HepG2 (cell line): ENCODE data around the gene MOB4. TPM values are rescaled to one million over a fixed set of nuclear protein-coding genes. Genes with fewer than 3 reads are reported as not detected.

ENCODE experiments used
- ATF7 ChIP-seq, 2 experiments: fragments of 450-650 bp in 1 of 2; sonication (generic) in 1 of 2; formaldehyde crosslinking in 1 of 2; IDR thresholded peaks; 2 replicates each; pipeline versions ENCODE4 v1.4.0 to v1.6.1; 2016 to 2020; ENCODE audit warnings: antibody characterized with exemption in 1 of 2, mild to moderate bottlenecking in 1 of 2, missing genetic modification reagents in 1 of 2
- NFKB2 ChIP-seq: sonication (generic); formaldehyde crosslinking; IDR thresholded peaks from 2 replicates; pipeline ENCODE4 v1.4.0; 2020; ENCODE audit warnings: missing genetic modification reagents, borderline replicate concordance
- NFRKB ChIP-seq: fragments of 450-650 bp; IDR thresholded peaks from 2 replicates; pipeline ENCODE4 v1.6.1; 2017
- RNF219 ChIP-seq: sonication (generic); formaldehyde crosslinking; IDR thresholded peaks from 2 replicates; pipeline ENCODE4 v1.5.0; 2020; ENCODE audit warnings: mild to moderate bottlenecking, missing genetic modification reagents
- ZNF136 ChIP-seq: sonication (generic); formaldehyde crosslinking; IDR thresholded peaks from 2 replicates; pipeline ENCODE4 v1.8.1; 2022; ENCODE audit warnings: low read depth, mild to moderate bottlenecking, moderate library complexity, missing genetic modification reagents
- ZNF260 ChIP-seq: sonication (generic); formaldehyde crosslinking; IDR thresholded peaks from 2 replicates; pipeline ENCODE4 v1.4.0; 2020; ENCODE audit warnings: missing genetic modification reagents, low read depth, mild to moderate bottlenecking, borderline replicate concordance
- ZNF280D ChIP-seq: sonication (generic); formaldehyde crosslinking; IDR thresholded peaks from 2 replicates; pipeline ENCODE4 v1.5.1; 2020; ENCODE audit warnings: mild to moderate bottlenecking, missing genetic modification reagents
- ZNF292 ChIP-seq: sonication (generic); formaldehyde crosslinking; IDR thresholded peaks from 2 replicates; pipeline ENCODE4 v1.8.1; 2022; ENCODE audit warnings: mild to moderate bottlenecking, low read depth, missing genetic modification reagents, borderline replicate concordance
- ZNF775 ChIP-seq: sonication (generic); formaldehyde crosslinking; IDR thresholded peaks from 2 replicates; pipeline ENCODE4 v1.4.0; 2020; ENCODE audit warnings: missing genetic modification reagents, mild to moderate bottlenecking, moderate library complexity, borderline replicate concordance
- ZSCAN20 ChIP-seq: sonication (generic); formaldehyde crosslinking; IDR thresholded peaks from 2 replicates; pipeline ENCODE4 v1.4.0; 2020; ENCODE audit warnings: missing genetic modification reagents, mild to moderate bottlenecking, borderline replicate concordance
- polyA plus RNA-seq, 8 experiments: library from polyadenylated mRNA; depleted of rRNA in 3 of 8; stranded (reverse) in 7 of 8; unstranded in 1 of 8; fragments of >200 nt; fragmentation: Illumina TruSeq in 4 of 8; extraction: Trizol in 4 of 8; gene quantifications; 2 replicates each; pipeline versions ENCODE4 v1.2.1 to v1.2.3, GENCODE V29; 2011 to 2016; ENCODE audit warnings: low read depth in 4 of 8, missing spikeins in 1 of 8, mixed read lengths in 1 of 8; ENCODE audit not compliant: insufficient read depth in 1 of 8
- total RNA-seq, 5 experiments: library from RNA; depleted of rRNA; stranded (reverse); fragments of >200 nt; fragmentation: Illumina TruSeq; extraction: Trizol; gene quantifications; 2 replicates each; pipeline ENCODE4 v1.2.3, GENCODE V29; 2016; ENCODE audit warnings: low read depth in 1 of 5
- TF ChIP-seq, protein P1 (sequence below): sonication (generic); formaldehyde crosslinking; IDR thresholded peaks from 2 replicates; pipeline ENCODE4 v1.5.0; 2020; ENCODE audit warnings: mild to moderate bottlenecking, missing genetic modification reagents, borderline replicate concordance

The MOB4 gene
- total and polyA plus RNA-seq, 2 of the 13 experiments (the other 11 are each of a cell fraction or from before 2014, with no cell fraction given): 35.7 to 38.6 TPM

- TF ChIP-seq ZNF280D (CRISPR knock-in tag): peak; percentile 86; the same call in 1 of the 2 replicates
- TF ChIP-seq, protein P1, sequence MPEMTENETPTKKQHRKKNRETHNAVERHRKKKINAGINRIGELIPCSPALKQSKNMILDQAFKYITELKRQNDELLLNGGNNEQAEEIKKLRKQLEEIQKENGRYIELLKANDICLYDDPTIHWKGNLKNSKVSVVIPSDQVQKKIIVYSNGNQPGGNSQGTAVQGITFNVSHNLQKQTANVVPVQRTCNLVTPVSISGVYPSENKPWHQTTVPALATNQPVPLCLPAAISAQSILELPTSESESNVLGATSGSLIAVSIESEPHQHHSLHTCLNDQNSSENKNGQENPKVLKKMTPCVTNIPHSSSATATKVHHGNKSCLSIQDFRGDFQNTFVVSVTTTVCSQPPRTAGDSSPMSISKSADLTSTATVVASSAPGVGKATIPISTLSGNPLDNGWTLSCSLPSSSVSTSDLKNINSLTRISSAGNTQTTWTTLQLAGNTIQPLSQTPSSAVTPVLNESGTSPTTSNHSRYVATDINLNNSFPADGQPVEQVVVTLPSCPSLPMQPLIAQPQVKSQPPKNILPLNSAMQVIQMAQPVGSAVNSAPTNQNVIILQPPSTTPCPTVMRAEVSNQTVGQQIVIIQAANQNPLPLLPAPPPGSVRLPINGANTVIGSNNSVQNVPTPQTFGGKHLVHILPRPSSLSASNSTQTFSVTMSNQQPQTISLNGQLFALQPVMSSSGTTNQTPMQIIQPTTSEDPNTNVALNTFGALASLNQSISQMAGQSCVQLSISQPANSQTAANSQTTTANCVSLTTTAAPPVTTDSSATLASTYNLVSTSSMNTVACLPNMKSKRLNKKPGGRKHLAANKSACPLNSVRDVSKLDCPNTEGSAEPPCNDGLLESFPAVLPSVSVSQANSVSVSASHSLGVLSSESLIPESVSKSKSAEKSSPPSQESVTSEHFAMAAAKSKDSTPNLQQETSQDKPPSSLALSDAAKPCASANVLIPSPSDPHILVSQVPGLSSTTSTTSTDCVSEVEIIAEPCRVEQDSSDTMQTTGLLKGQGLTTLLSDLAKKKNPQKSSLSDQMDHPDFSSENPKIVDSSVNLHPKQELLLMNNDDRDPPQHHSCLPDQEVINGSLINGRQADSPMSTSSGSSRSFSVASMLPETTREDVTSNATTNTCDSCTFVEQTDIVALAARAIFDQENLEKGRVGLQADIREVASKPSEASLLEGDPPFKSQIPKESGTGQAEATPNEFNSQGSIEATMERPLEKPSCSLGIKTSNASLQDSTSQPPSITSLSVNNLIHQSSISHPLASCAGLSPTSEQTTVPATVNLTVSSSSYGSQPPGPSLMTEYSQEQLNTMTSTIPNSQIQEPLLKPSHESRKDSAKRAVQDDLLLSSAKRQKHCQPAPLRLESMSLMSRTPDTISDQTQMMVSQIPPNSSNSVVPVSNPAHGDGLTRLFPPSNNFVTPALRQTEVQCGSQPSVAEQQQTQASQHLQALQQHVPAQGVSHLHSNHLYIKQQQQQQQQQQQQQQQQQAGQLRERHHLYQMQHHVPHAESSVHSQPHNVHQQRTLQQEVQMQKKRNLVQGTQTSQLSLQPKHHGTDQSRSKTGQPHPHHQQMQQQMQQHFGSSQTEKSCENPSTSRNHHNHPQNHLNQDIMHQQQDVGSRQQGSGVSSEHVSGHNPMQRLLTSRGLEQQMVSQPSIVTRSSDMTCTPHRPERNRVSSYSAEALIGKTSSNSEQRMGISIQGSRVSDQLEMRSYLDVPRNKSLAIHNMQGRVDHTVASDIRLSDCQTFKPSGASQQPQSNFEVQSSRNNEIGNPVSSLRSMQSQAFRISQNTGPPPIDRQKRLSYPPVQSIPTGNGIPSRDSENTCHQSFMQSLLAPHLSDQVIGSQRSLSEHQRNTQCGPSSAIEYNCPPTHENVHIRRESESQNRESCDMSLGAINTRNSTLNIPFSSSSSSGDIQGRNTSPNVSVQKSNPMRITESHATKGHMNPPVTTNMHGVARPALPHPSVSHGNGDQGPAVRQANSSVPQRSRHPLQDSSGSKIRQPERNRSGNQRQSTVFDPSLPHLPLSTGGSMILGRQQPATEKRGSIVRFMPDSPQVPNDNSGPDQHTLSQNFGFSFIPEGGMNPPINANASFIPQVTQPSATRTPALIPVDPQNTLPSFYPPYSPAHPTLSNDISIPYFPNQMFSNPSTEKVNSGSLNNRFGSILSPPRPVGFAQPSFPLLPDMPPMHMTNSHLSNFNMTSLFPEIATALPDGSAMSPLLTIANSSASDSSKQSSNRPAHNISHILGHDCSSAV (CRISPR knock-in tag): no peak
- TF ChIP-seq ZNF292: peak; percentile 81
- TF ChIP-seq NFRKB: no peak
- no peak for TF ChIP-seq ZNF260 (CRISPR knock-in tag)
- TF ChIP-seq ZNF136: peak; percentile 76
- TF ChIP-seq ATF7 (IDR thresholded peaks at IDR 0.05): peak; percentile 87
- TF ChIP-seq ATF7 (CRISPR knock-in tag; IDR thresholded peaks at IDR 0.05): peak; percentile 96
- TF ChIP-seq ZSCAN20 (CRISPR knock-in tag): peak; percentile 40; the same call in 1 of the 2 replicates
- peak; percentile 86; the same call in 1 of the 2 replicates for TF ChIP-seq ZNF775
- TF ChIP-seq RNF219 (CRISPR knock-in tag): no peak
- TF ChIP-seq NFKB2 (CRISPR knock-in tag): peak; percentile 95
These were observed 16.0 kb upstream of the MOB4 start, which contains the start of the genes HSPD1 and HSPE1 (continued) for GRCh38 chr2:197499594-197500502.
